H1 (cell line): ENCODE results near the gene RRP12. TPM values are rescaled to one million over a fixed set of nuclear protein-coding genes. Genes with fewer than 3 reads are reported as not detected.

Source experiments
- CHD2 ChIP-seq: IDR thresholded peaks from 2 replicates; pipeline ENCODE4 v1.6.1; 2012; ENCODE audit warnings: low read length, improper control_type of control experiment
- EGR1 ChIP-seq: IDR thresholded peaks from 2 replicates; pipeline ENCODE4 v1.6.1; 2011; ENCODE audit warnings: low read depth, low read length, borderline replicate concordance
- EP300 ChIP-seq, 2 experiments: IDR thresholded peaks; 1 replicate in 1 of 2; 2 replicates in 1 of 2; pipeline ENCODE4 v1.6.1; 2011 to 2012; ENCODE audit warnings: low read depth in 2 of 2, low read length in 2 of 2, mild to moderate bottlenecking in 2 of 2, borderline replicate concordance in 1 of 2, inconsistent platforms in 1 of 2, moderate library complexity in 1 of 2
- GTF2F1 ChIP-seq: IDR thresholded peaks from 2 replicates; pipeline ENCODE4 v1.6.1; 2012; ENCODE audit warnings: low read depth, low read length, improper control_type of control experiment, borderline replicate concordance
- HDAC2 ChIP-seq, 2 experiments: fragments of 300-600 bp in 1 of 2; sonication (generic) in 1 of 2; IDR thresholded peaks; 2 replicates each; pipeline ENCODE4 v1.6.1; 2011 to 2012; ENCODE audit warnings: low read depth in 2 of 2, low read length in 2 of 2, mild to moderate bottlenecking in 2 of 2, moderate library complexity in 2 of 2, borderline replicate concordance in 1 of 2, inconsistent platforms in 1 of 2
- JUND ChIP-seq: IDR thresholded peaks from 2 replicates; pipeline ENCODE4 v1.6.1; 2011; ENCODE audit warnings: mild to moderate bottlenecking, improper control_type of control experiment, low read length
- KDM4A ChIP-seq: IDR thresholded peaks from one replicate; pipeline ENCODE4 v1.7.1; 2012; ENCODE audit warnings: low read depth, mild to moderate bottlenecking, moderate library complexity, low read length, inconsistent platforms; ENCODE audit not compliant: severe bottlenecking
- KDM5A ChIP-seq: fragments of 200-600 bp; IDR thresholded peaks from 2 replicates; pipeline ENCODE4 v1.7.1; 2012; ENCODE audit warnings: mild to moderate bottlenecking, low read length, inconsistent platforms, mixed read lengths
- SIN3A ChIP-seq, 2 experiments: IDR thresholded peaks in 1 of 2; conservative IDR thresholded peaks in 1 of 2; 2 replicates each; pipeline ENCODE4 v1.6.1; 2011 to 2012; ENCODE audit warnings: low read length in 2 of 2, improper control_type of control experiment in 1 of 2, low read depth in 1 of 2, mild to moderate bottlenecking in 1 of 2
- SIRT6 ChIP-seq: IDR thresholded peaks from one replicate; pipeline ENCODE4 v1.7.1; 2012; ENCODE audit warnings: low read length, inconsistent platforms
- SIX5 ChIP-seq: IDR thresholded peaks from 2 replicates; pipeline ENCODE4 v1.6.1; 2011; ENCODE audit warnings: mild to moderate bottlenecking, low read depth, low read length
- SP2 ChIP-seq: IDR thresholded peaks from 2 replicates; pipeline ENCODE4 v1.6.1; 2012; ENCODE audit warnings: mild to moderate bottlenecking, low read length, inconsistent platforms
- TAF1 ChIP-seq: IDR thresholded peaks from 2 replicates; pipeline ENCODE4 v1.6.1; 2011; ENCODE audit warnings: mild to moderate bottlenecking, low read depth, low read length
- TAF7 ChIP-seq: optimal IDR thresholded peaks from 2 replicates; pipeline ENCODE3; 2011; ENCODE audit warnings: low read depth, mild to moderate bottlenecking, inconsistent platforms, low read length, moderate library complexity, borderline replicate concordance
- TBP ChIP-seq: IDR thresholded peaks from 2 replicates; pipeline ENCODE4 v1.6.1; 2011; ENCODE audit warnings: low read depth, low read length, improper control_type of control experiment
- polyA plus RNA-seq, 7 experiments: library from polyadenylated mRNA; depleted of rRNA in 3 of 7; stranded (reverse) in 5 of 7; unstranded in 2 of 7; fragments of >200 nt in 5 of 7; fragments of 200-250 nt in 2 of 7; gene quantifications; 1 replicate in 5 of 7; 2 replicates in 1 of 7; 4 replicates in 1 of 7; pipeline versions ENCODE4 v1.2.1 to v1.2.3, GENCODE V29; 2011 to 2013; ENCODE audit warnings: missing spikeins in 2 of 7, mixed read lengths in 2 of 7
- total RNA-seq: library from RNA; stranded (reverse); fragmentation: NEBNext Ultra II Directional; extraction: Animal tissue kit (Norgen Biotek cat#: 25700); gene quantifications from 2 replicates; pipeline ENCODE4 v1.2.1, GENCODE V29; 2021
- TF ChIP-seq, protein P1 (sequence below), 3 experiments: IDR thresholded peaks; 1 replicate in 2 of 3; 2 replicates in 1 of 3; pipeline versions ENCODE4 v1.5.1 to v1.6.1; 2011; ENCODE audit warnings: low read length in 3 of 3, mild to moderate bottlenecking in 3 of 3, inconsistent platforms in 2 of 3, low read depth in 1 of 3, moderate library complexity in 1 of 3; ENCODE audit not compliant: insufficient read depth in 1 of 3; ENCODE audit errors: control extremely low read depth in 1 of 3
- TF ChIP-seq, protein P2 (sequence below): IDR thresholded peaks from 2 replicates; pipeline ENCODE4 v1.6.1; 2012; ENCODE audit warnings: low read length, inconsistent platforms

RRP12 gene
- total and polyA plus RNA-seq, 2 of the 8 experiments (the other 6 are each of a cell fraction or from before 2014, with no cell fraction given), result 21.0 to 65.8 TPM

DNA sequence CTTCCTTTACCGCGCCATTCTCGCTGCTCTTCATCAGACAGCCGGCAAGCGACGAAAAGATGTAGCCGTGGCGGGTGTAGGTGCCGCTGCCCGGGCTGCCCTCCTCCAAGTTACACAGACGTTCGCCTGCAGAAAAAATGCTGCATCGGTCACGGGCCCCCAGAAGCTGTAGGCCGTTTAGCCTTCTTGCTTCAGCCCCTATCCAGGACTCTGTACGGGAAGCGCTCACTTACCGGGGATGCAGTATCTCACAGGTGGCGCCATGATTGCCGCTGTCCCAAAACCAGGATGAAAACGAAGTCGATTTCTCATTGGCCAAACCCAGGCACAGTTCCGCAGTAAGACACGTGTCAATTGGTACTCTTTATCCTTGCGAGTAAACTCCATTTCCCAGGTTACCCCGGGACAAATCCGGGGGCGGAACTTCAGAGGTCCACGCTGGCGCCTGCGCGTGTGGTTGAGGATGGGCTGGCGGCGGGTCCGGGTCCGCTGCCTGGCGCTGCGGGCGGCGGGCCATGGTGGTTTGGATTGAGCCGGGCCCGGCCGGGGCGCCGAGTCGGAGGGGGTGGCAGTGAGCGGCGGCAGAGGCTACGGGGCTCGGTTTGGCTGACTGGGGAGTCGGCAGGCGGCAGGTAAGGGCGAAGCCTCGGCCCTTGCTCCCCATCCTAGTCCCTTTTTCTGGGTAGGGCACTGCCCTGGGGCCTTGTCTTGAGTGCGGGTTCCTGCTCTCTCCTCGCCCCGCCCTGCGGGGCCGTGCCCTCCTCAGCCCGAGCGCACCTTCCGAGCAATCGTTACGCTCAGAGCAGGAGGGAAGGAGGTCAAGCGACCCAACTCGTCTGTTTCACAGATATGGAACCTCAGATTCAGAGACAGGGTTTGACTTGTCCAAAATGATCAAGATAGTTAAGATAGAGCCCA is 44.8 kb upstream of the RRP12 start, which contains the start of the genes EXOSC1 and ZDHHC16 (continued):
- TF ChIP-seq SIRT6 (no peak), JUND (no peak), SIN3A (conservative IDR thresholded peaks at IDR 0.05 in 1 of 2, IDR thresholded peaks at IDR 0.05 in 1 of 2; ENCODE audit: low read depth in 1 of 2, low read length in 2 of 2) (peak; percentile 5 to 81; a peak in 1 of 4 replicates), HDAC2 (IDR thresholded peaks at IDR 0.05; ENCODE audit: borderline replicate concordance in 1 of 2, low read depth in 2 of 2, low read length in 2 of 2) (peak in 1 of 2 experiments; percentile 97; a peak in 2 of 4 replicates), EP300 (IDR thresholded peaks at IDR 0.05; ENCODE audit: borderline replicate concordance in 1 of 2, low read depth in 2 of 2, low read length in 2 of 2) (no peak), CHD2 (peak; percentile 70; the same call in 1 of the 2 replicates), TBP (peak; percentile 63), KDM5A (peak; percentile 88), GTF2F1 (peak; percentile 33; the same call in 1 of the 2 replicates), SIX5 (peak; percentile 76), SP2 (no peak), KDM4A (peak; percentile 75), EGR1 (peak; percentile 99), TAF1 (peak; percentile 73), TAF7 (peak; percentile 37)
- TF ChIP-seq, protein P1, sequence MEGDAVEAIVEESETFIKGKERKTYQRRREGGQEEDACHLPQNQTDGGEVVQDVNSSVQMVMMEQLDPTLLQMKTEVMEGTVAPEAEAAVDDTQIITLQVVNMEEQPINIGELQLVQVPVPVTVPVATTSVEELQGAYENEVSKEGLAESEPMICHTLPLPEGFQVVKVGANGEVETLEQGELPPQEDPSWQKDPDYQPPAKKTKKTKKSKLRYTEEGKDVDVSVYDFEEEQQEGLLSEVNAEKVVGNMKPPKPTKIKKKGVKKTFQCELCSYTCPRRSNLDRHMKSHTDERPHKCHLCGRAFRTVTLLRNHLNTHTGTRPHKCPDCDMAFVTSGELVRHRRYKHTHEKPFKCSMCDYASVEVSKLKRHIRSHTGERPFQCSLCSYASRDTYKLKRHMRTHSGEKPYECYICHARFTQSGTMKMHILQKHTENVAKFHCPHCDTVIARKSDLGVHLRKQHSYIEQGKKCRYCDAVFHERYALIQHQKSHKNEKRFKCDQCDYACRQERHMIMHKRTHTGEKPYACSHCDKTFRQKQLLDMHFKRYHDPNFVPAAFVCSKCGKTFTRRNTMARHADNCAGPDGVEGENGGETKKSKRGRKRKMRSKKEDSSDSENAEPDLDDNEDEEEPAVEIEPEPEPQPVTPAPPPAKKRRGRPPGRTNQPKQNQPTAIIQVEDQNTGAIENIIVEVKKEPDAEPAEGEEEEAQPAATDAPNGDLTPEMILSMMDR (IDR thresholded peaks at IDR 0.05; ENCODE audit: control extremely low read depth in 1 of 3, insufficient read depth in 1 of 3, low read depth in 1 of 3, low read length in 3 of 3), result peak in 1 of 3 experiments; percentile 1; a peak in 1 of 4 replicates
- TF ChIP-seq, protein P2, sequence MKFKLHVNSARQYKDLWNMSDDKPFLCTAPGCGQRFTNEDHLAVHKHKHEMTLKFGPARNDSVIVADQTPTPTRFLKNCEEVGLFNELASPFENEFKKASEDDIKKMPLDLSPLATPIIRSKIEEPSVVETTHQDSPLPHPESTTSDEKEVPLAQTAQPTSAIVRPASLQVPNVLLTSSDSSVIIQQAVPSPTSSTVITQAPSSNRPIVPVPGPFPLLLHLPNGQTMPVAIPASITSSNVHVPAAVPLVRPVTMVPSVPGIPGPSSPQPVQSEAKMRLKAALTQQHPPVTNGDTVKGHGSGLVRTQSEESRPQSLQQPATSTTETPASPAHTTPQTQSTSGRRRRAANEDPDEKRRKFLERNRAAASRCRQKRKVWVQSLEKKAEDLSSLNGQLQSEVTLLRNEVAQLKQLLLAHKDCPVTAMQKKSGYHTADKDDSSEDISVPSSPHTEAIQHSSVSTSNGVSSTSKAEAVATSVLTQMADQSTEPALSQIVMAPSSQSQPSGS, result 0 out of 2 replicates have a peak, but pooled peaks have one; percentile 14
